HCT116 (cell line): ENCODE data around the gene ARID3A. TPM values are rescaled to one million over a fixed set of nuclear protein-coding genes. Genes with fewer than 3 reads are reported as not detected.

ENCODE experiments used
- ATAC-seq: fragments of 200-7000 bp; cut with Tn5 transposase; 2 replicates; pipeline ENCODE4 v1.9.1; 2020; ENCODE audit warnings: mild to moderate bottlenecking, moderate library complexity
- BruUV-seq: library from RNA; stranded (reverse); fragments of 400-500 nt; replicated peaks from 2 replicates; lab custom pipeline; 2021; lab: Mats Ljungman, UMichigan
- CTCF ChIA-PET: fragments of 300-600 bp; sonication (Branson Sonifier 250); formaldehyde crosslinking; loops from one replicate; lab custom pipeline; 2021; ENCODE audit warnings: antibody characterized with exemption; lab: Charles Lee
- POLR2A ChIA-PET: fragments of 300-600, 350-600 bp; sonication (Branson Sonifier 250); formaldehyde crosslinking; loops from one replicate; lab custom pipeline; 2021; ENCODE audit warnings: antibody characterized with exemption; lab: Charles Lee
- RAD21 ChIA-PET, 2 experiments: fragments of 300-600 bp; sonication (Branson Sonifier 250); formaldehyde crosslinking; loops; one replicate each; lab custom pipeline; 2023; ENCODE audit warnings: low total read pairs in 2 of 2; ENCODE audit not compliant: uncharacterized antibody in 2 of 2, unreplicated experiment in 2 of 2, low non-redundant PET in 1 of 2; lab: Charles Lee
- DNase-seq: peaks from one replicate; pipeline ENCODE4 v3.0.0-alpha.2; 2010; ENCODE audit warnings: low read depth, low spot score
- H2AFZ ChIP-seq: fragments of 200-600 bp; shearing (Covaris generic), sonication (generic); 2 replicates; pipeline ENCODE4 v1.6.1; 2017; ENCODE audit warnings: low read depth, mixed run types, mixed read lengths, antibody characterized with exemption, low read length; ENCODE audit not compliant: poor library complexity, severe bottlenecking
- H3K27ac ChIP-seq: 2 replicates; pipeline ENCODE4 v1.5.1; 2012; ENCODE audit warnings: low read depth, low read length
- H3K27me3 ChIP-seq: fragments of 200-600 bp; sonication (generic); 2 replicates; pipeline ENCODE4 v1.6.1; 2016; ENCODE audit warnings: mixed run types, low read length, mixed read lengths; ENCODE audit not compliant: insufficient read depth
- H3K36me3 ChIP-seq, 2 experiments: fragments of 200-500 bp in 1 of 2; fragments of 200-600 bp in 1 of 2; sonication (Bioruptor generic) in 1 of 2; sonication (generic) in 1 of 2; 2 replicates each; pipeline versions ENCODE4 v1.5.1 to v1.6.1; 2014 to 2016; ENCODE audit warnings: low read length in 2 of 2, inconsistent platforms in 1 of 2, mixed read lengths in 1 of 2, mixed run types in 1 of 2; ENCODE audit not compliant: insufficient read depth in 2 of 2, control insufficient read depth in 1 of 2
- H3K4me1 ChIP-seq, 2 experiments: fragments of 200-600 bp in 1 of 2; sonication (generic) in 1 of 2; 2 replicates each; pipeline versions ENCODE4 v1.5.1 to v1.6.1; 2012 to 2017; ENCODE audit warnings: low read length in 2 of 2, inconsistent platforms in 1 of 2, mild to moderate bottlenecking in 1 of 2, mixed read lengths in 1 of 2, mixed run types in 1 of 2, moderate library complexity in 1 of 2; ENCODE audit not compliant: insufficient read depth in 2 of 2, control insufficient read depth in 1 of 2
- H3K4me2 ChIP-seq: fragments of 200-600 bp; sonication (generic); 2 replicates; pipeline ENCODE4 v1.6.1; 2017; ENCODE audit warnings: mixed run types, low read length, mixed read lengths
- H3K4me3 ChIP-seq, 2 experiments: fragments of 200-600 bp in 1 of 2; sonication (generic) in 1 of 2; replicated peaks in 1 of 2; 2 replicates each; pipeline ENCODE4 v1.5.1; 2011 to 2016; ENCODE audit warnings: low read length in 2 of 2, control low read depth in 1 of 2, low read depth in 1 of 2, mild to moderate bottlenecking in 1 of 2, mixed read lengths in 1 of 2, mixed run types in 1 of 2
- H3K79me2 ChIP-seq: fragments of 200-600 bp; sonication (generic); 2 replicates; pipeline ENCODE4 v1.6.1; 2017; ENCODE audit warnings: mild to moderate bottlenecking, mixed run types, low read length, moderate library complexity, mixed read lengths; ENCODE audit not compliant: insufficient read depth
- H3K9ac ChIP-seq: fragments of 200-600 bp; sonication (generic); 2 replicates; pipeline ENCODE4 v1.6.1; 2016; ENCODE audit warnings: low read length, mixed read lengths
- H3K9me2 ChIP-seq: fragments of 200-600 bp; sonication (generic), shearing (Covaris generic); 2 replicates; pipeline ENCODE4 v1.6.1; 2017; ENCODE audit warnings: mixed run types, mild to moderate bottlenecking, moderate library complexity; ENCODE audit not compliant: insufficient read depth
- H3K9me3 ChIP-seq, 2 experiments: fragments of 200-500 bp in 1 of 2; fragments of 200-600 bp in 1 of 2; sonication (Bioruptor generic) in 1 of 2; sonication (generic) in 1 of 2; 2 replicates each; pipeline ENCODE4 v1.6.1; 2014 to 2017; ENCODE audit warnings: low read length in 2 of 2, mixed read lengths in 2 of 2, inconsistent platforms in 1 of 2, low read depth in 1 of 2, mild to moderate bottlenecking in 1 of 2, mixed run types in 1 of 2, moderate library complexity in 1 of 2; ENCODE audit not compliant: control insufficient read depth in 1 of 2, insufficient read depth in 1 of 2
- H4K20me1 ChIP-seq: fragments of 200-600 bp; sonication (generic), shearing (Covaris generic); 2 replicates; pipeline ENCODE4 v1.6.1; 2017; ENCODE audit warnings: mixed run types, mild to moderate bottlenecking, moderate library complexity; ENCODE audit not compliant: insufficient read depth
- CBX3 ChIP-seq: IDR thresholded peaks from 2 replicates; pipeline ENCODE4 v1.6.1; 2012; ENCODE audit warnings: low read depth
- CEBPB ChIP-seq: IDR thresholded peaks from 2 replicates; pipeline ENCODE4 v1.6.1; 2012; ENCODE audit warnings: low read depth
- EGR1 ChIP-seq: IDR thresholded peaks from 2 replicates; pipeline ENCODE4 v1.6.1; 2012; ENCODE audit warnings: low read depth
- ELF1 ChIP-seq: IDR thresholded peaks from 2 replicates; pipeline ENCODE4 v1.6.1; 2012; ENCODE audit warnings: low read depth, borderline replicate concordance
- FOSL1 ChIP-seq: IDR thresholded peaks from 2 replicates; pipeline ENCODE4 v1.6.1; 2012; ENCODE audit warnings: low read depth
- JUND ChIP-seq: IDR thresholded peaks from 2 replicates; pipeline ENCODE4 v1.6.1; 2012
- POLR2AphosphoS5 ChIP-seq: IDR thresholded peaks from 2 replicates; pipeline ENCODE4 v1.6.1; 2011; ENCODE audit warnings: mild to moderate bottlenecking, low read depth, low read length, moderate library complexity
- RAD21 ChIP-seq: IDR thresholded peaks from 2 replicates; pipeline ENCODE4 v1.6.1; 2012; ENCODE audit warnings: low read depth, mild to moderate bottlenecking
- SIN3A ChIP-seq: IDR thresholded peaks from 2 replicates; pipeline ENCODE4 v1.6.1; 2012; ENCODE audit warnings: low read depth
- SP1 ChIP-seq: IDR thresholded peaks from 2 replicates; pipeline ENCODE4 v1.6.1; 2012; ENCODE audit warnings: low read depth
- YY1 ChIP-seq: IDR thresholded peaks from 2 replicates; pipeline ENCODE4 v1.6.1; 2011; ENCODE audit warnings: low read length, low read depth, moderate library complexity, mild to moderate bottlenecking; ENCODE audit not compliant: insufficient replicate concordance; ENCODE audit errors: extremely low read depth
- ZFX ChIP-seq: fragments of 450-650 bp; IDR thresholded peaks from 2 replicates; pipeline ENCODE4 v1.6.1; 2017
- ZNF274 ChIP-seq: fragments of 200-500 bp; sonication (Bioruptor generic); IDR thresholded peaks from 2 replicates; pipeline ENCODE4 v1.6.1; 2014; ENCODE audit warnings: mild to moderate bottlenecking, low read depth, low read length, inconsistent platforms
- intact Hi-C: fragments of 100-400 bp; cut with micrococcal nuclease; formaldehyde crosslinking; loops from 2 replicates; pipeline ENCODE4 v1.10.0; 2022
- total RNA-seq: library from RNA; stranded (reverse); gene quantifications from one replicate; pipeline ENCODE4 v1.2.1, GENCODE V29; 2021; ENCODE audit not compliant: unreplicated experiment
- TF ChIP-seq, protein P1 (sequence below): IDR thresholded peaks from 2 replicates; pipeline ENCODE4 v1.6.1; 2012
- TF ChIP-seq, protein P2 (sequence below): IDR thresholded peaks from 2 replicates; pipeline ENCODE4 v1.6.1; 2012
- TF ChIP-seq, protein P3 (sequence below), 3 experiments: fragments of 200-600 bp in 1 of 3; sonication (generic) in 1 of 3; IDR thresholded peaks in 2 of 3; conservative IDR thresholded peaks in 1 of 3; 2 replicates each; pipeline ENCODE4 v1.5.1; 2012 to 2017; ENCODE audit warnings: low read depth in 2 of 3, low read length in 2 of 3, antibody characterized with exemption in 1 of 3, borderline replicate concordance in 1 of 3, control low read depth in 1 of 3, mild to moderate bottlenecking in 1 of 3, mixed read lengths in 1 of 3, mixed run types in 1 of 3, moderate library complexity in 1 of 3; ENCODE audit not compliant: insufficient read depth in 1 of 3

Gene ARID3A
- total RNA-seq, 1 experiment from 2014 or later: 21.8 TPM

DNA sequence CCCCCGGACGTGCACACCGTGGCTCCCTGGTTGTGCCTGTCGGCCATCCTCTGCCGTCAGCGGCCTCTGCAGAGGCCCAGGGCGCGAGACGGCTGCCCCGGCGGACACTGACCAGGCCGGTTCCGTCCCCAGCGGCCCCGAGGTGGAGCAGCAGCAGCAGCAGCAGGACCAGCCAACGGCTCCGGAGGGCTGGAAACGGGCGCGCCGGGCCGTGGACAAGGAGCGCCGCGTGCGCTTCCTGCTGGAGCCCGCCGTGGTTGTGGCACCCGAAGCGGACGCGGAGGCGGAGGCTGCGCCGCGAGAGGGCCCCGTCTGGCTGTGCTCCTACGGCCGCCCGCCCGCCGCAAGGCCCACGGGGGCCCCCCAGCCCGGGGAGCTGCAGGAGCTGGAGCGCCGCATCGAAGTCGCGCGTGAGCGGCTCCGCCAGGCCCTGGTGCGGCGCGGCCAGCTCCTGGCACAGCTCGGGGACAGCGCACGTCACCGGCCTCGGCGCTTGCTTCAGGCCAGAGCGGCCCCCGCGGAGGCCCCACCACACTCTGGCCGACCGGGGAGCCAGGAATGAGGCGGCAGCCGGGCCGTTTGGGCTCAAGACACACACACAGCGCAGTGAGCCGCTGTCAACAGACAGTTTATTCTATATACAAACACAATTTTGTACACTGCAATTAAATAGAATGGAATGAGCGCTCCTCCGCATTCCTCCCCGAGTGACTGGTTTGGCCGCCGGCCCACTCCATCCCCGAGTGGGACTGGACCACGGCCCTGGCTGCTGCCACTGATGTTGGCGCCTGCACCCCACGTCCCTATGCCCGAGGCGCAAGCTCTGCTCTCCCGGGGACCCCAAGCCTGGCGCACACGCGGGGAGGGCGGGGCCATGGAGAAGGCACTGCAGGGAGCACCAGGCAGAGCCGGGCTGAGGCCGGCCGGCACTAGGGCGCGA, 83.5 kb downstream of the ARID3A start:
- no peak overlapping the region for H2AFZ ChIP-seq
- TSS peak; percentile 83 for BruUV-seq
- no peaks in the 10 kb centered on the region for H3K27me3 ChIP-seq
- no peak overlapping the region for H3K4me3 ChIP-seq
- peaks cover 14% of the 10 kb centered on the region for H3K79me2 ChIP-seq
- H4K20me1 ChIP-seq: no peaks in the 10 kb centered on the region; the same call in 1 of the 2 replicates
- ChIA-PET POLR2A (no interaction called here), CTCF (no interaction called here), RAD21 (no interaction called here)
- ATAC-seq: 0 out of 2 replicates have a peak, but pooled peaks have one; percentile 21
- TF ChIP-seq RAD21 (no peak), CBX3 (no peak), JUND (no peak), SP1 (no peak), YY1 (no peak), EGR1 (no peak), ZNF274 (no peak), POLR2AphosphoS5 (no peak), ELF1 (no peak)
- no peak overlapping the region for H3K27ac ChIP-seq
- intact Hi-C loops: no loop called here
- H3K9ac ChIP-seq: no peak overlapping the region
- H3K4me1 ChIP-seq: no peaks in the 10 kb centered on the region
- no peak overlapping the region for H3K4me2 ChIP-seq
- no peaks in the 10 kb centered on the region for H3K9me3 ChIP-seq
- no peak for DNase-seq
- no peaks in the 10 kb centered on the region for H3K9me2 ChIP-seq
- peaks cover 0 to 4% of the 10 kb centered on the region in 2 experiments; a peak in 2 of 4 replicates for H3K36me3 ChIP-seq

DNA sequence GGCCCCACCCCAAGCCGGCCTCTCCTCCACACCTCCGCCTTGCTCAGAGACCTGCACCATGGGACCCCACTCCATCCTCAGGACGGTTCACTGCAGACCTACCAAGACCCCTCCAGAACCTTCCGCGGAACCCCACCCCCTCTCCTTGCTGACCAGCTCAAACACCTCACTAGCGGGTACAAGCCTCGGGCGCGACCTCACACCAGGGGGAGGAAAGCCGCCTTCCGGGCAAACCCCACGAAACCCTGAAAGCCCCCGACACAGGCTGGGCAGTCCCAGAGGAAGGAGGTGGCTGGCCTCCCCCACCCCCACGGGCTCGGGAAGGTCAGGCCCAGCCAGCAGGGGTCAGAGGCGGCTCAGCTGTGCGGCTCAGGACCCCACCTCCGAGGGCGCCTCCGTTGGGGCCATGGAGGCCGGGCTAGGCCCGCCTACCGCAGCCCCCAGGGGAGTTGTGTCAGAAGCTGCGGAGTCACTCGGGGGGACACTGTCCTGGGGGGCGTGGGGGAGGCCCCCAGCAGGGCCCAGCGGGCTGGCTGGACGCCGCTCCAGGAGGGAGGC, 84.2 kb downstream of the ARID3A start:
- no peaks in the 10 kb centered on the region for H3K9me3 ChIP-seq
- ChIA-PET RAD21 (no interaction called here), CTCF (no interaction called here), POLR2A (no interaction called here)
- no peak overlapping the region for H3K27ac ChIP-seq
- H3K9me2 ChIP-seq: no peaks in the 10 kb centered on the region
- no peak for ATAC-seq
- H3K27me3 ChIP-seq: no peaks in the 10 kb centered on the region
- no peak overlapping the region for H3K4me3 ChIP-seq
- TF ChIP-seq JUND (no peak), POLR2AphosphoS5 (no peak), SP1 (no peak), EGR1 (no peak), FOSL1 (no peak), ELF1 (no peak), RAD21 (no peak), SIN3A (no peak), YY1 (no peak), ZFX (no peak), CEBPB (no peak), ZNF274 (no peak)
- TF ChIP-seq, protein P1, sequence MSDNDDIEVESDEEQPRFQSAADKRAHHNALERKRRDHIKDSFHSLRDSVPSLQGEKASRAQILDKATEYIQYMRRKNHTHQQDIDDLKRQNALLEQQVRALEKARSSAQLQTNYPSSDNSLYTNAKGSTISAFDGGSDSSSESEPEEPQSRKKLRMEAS: no peak
- TF ChIP-seq, protein P2, sequence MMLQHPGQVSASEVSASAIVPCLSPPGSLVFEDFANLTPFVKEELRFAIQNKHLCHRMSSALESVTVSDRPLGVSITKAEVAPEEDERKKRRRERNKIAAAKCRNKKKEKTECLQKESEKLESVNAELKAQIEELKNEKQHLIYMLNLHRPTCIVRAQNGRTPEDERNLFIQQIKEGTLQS: no peak
- TF ChIP-seq, protein P3, sequence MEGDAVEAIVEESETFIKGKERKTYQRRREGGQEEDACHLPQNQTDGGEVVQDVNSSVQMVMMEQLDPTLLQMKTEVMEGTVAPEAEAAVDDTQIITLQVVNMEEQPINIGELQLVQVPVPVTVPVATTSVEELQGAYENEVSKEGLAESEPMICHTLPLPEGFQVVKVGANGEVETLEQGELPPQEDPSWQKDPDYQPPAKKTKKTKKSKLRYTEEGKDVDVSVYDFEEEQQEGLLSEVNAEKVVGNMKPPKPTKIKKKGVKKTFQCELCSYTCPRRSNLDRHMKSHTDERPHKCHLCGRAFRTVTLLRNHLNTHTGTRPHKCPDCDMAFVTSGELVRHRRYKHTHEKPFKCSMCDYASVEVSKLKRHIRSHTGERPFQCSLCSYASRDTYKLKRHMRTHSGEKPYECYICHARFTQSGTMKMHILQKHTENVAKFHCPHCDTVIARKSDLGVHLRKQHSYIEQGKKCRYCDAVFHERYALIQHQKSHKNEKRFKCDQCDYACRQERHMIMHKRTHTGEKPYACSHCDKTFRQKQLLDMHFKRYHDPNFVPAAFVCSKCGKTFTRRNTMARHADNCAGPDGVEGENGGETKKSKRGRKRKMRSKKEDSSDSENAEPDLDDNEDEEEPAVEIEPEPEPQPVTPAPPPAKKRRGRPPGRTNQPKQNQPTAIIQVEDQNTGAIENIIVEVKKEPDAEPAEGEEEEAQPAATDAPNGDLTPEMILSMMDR (IDR thresholded peaks at IDR 0.05 in 2 of 3, conservative IDR thresholded peaks at IDR 0.05 in 1 of 3; ENCODE audit: borderline replicate concordance in 1 of 3, insufficient read depth in 1 of 3, low read depth in 2 of 3, low read length in 2 of 3): no peak
- intact Hi-C loops: no loop called here
- BruUV-seq: no TSS peak
- no peak for DNase-seq
- peaks cover 0 to 4% of the 10 kb centered on the region in 2 experiments; a peak in 2 of 4 replicates for H3K36me3 ChIP-seq
- no peak overlapping the region for H3K9ac ChIP-seq
- no peak overlapping the region for H3K4me2 ChIP-seq
- peaks cover 22% of the 10 kb centered on the region for H3K79me2 ChIP-seq
- no peaks in the 10 kb centered on the region; the same call in 1 of the 2 replicates for H4K20me1 ChIP-seq
- H3K4me1 ChIP-seq: no peaks in the 10 kb centered on the region
- no peak overlapping the region for H2AFZ ChIP-seq
